22Rv1 (cell line): ENCODE data around the gene CYLD.

ENCODE experiments used
- CTCF ChIP-seq: fragments of 450-650 bp; IDR thresholded peaks from 2 replicates; pipeline ENCODE4 v1.5.1; 2017; ENCODE audit warnings: mild to moderate bottlenecking
- ZFX ChIP-seq: fragments of 450-650 bp; IDR thresholded peaks from 2 replicates; pipeline ENCODE4 v1.6.1; 2017; ENCODE audit warnings: antibody characterized with exemption, borderline replicate concordance

- TF ChIP-seq CTCF (no peak), ZFX (no peak)
Measured at GRCh38 chr16:50814541-50814940, 72.7 kb downstream of the CYLD start.
